DOHH2 (cell line): Measurements from ENCODE around the gene SLC26A2.

Experiments
- H3F3A ChIP-seq: fragments of 200-600 bp; sonication (generic), shearing (Covaris generic); 2 replicates; pipeline ENCODE4 v1.6.0; 2016; ENCODE audit warnings: antibody characterized with exemption, mild to moderate bottlenecking; ENCODE audit not compliant: control insufficient read depth, insufficient read depth
- H3K27ac ChIP-seq: fragments of 200-600 bp; sonication (generic); 2 replicates; pipeline ENCODE4 v1.5.1; 2014; ENCODE audit warnings: low read depth, mild to moderate bottlenecking, low read length, moderate library complexity
- H3K27me3 ChIP-seq: fragments of 200-600 bp; sonication (generic); 2 replicates; pipeline ENCODE4 v1.6.1; 2014; ENCODE audit warnings: mild to moderate bottlenecking, low read length, mixed read lengths; ENCODE audit not compliant: control insufficient read depth
- H3K36me3 ChIP-seq: fragments of 200-600 bp; sonication (generic); 2 replicates; pipeline ENCODE4 v1.6.1; 2014; ENCODE audit warnings: mild to moderate bottlenecking, low read length, moderate library complexity, mixed read lengths; ENCODE audit not compliant: control insufficient read depth
- H3K4me1 ChIP-seq: fragments of 200-600 bp; sonication (generic); 2 replicates; pipeline ENCODE4 v1.6.1; 2014; ENCODE audit warnings: mild to moderate bottlenecking, low read length, mixed read lengths; ENCODE audit not compliant: control insufficient read depth
- H3K4me2 ChIP-seq: fragments of 200-600 bp; sonication (generic); 2 replicates; pipeline ENCODE4 v1.6.0; 2014; ENCODE audit warnings: mild to moderate bottlenecking, low read length, moderate library complexity
- H3K4me3 ChIP-seq: fragments of 200-600 bp; sonication (generic); 2 replicates; pipeline ENCODE4 v1.5.1; 2014; ENCODE audit warnings: mild to moderate bottlenecking, low read length, mixed read lengths
- H3K79me2 ChIP-seq: fragments of 200-600 bp; sonication (generic); 2 replicates; pipeline ENCODE4 v1.6.1; 2014; ENCODE audit warnings: mild to moderate bottlenecking, low read length, mixed read lengths; ENCODE audit not compliant: control insufficient read depth
- H3K9me2 ChIP-seq: fragments of 200-600 bp; sonication (generic); replicated peaks from 2 replicates; pipeline ENCODE4 v1.6.1; 2014; ENCODE audit warnings: mild to moderate bottlenecking, low read length, mixed read lengths; ENCODE audit not compliant: control insufficient read depth
- H3K9me3 ChIP-seq: fragments of 200-600 bp; sonication (generic); 2 replicates; pipeline ENCODE4 v1.6.1; 2014; ENCODE audit warnings: antibody characterized with exemption, low read length, mixed read lengths; ENCODE audit not compliant: control insufficient read depth, insufficient read depth
- H4K20me1 ChIP-seq: fragments of 200-600 bp; sonication (generic); 2 replicates; pipeline ENCODE4 v1.6.0; 2014; ENCODE audit warnings: low read depth, mild to moderate bottlenecking, antibody characterized with exemption, low read length, moderate library complexity; ENCODE audit not compliant: control insufficient read depth, insufficient read depth
- CTCF ChIP-seq: fragments of 200-600 bp; sonication (generic); IDR thresholded peaks from one replicate; pipeline ENCODE4 v1.5.1; 2014; ENCODE audit warnings: antibody characterized with exemption, mild to moderate bottlenecking, low read depth, low read length; ENCODE audit not compliant: poor library complexity, severe bottlenecking
- EZH2phosphoT487 ChIP-seq: fragments of 200-600 bp; sonication (generic); IDR thresholded peaks from 2 replicates; pipeline ENCODE4 v1.6.1; 2017; ENCODE audit warnings: borderline replicate concordance, mild to moderate bottlenecking, antibody characterized with exemption, low read length, moderate library complexity, mixed read lengths

SLC26A2 gene

GRCh38 chr5:149938279-149938678 is 22.3 kb upstream of the SLC26A2 start:
- Histone ChIP-seq H4K20me1 (no peaks in the 10 kb centered on the region), H3K4me2 (no peak overlapping the region), H3K4me3 (no peak overlapping the region), H3K9me2 (no peaks in the 10 kb centered on the region), H3K4me1 (no peaks in the 10 kb centered on the region), H3K9me3 (no peaks in the 10 kb centered on the region), H3K27ac (no peak overlapping the region), H3K27me3 (peaks cover 33% of the 10 kb centered on the region), H3K36me3 (no peaks in the 10 kb centered on the region), H3F3A (no peaks in the 10 kb centered on the region), H3K79me2 (no peaks in the 10 kb centered on the region)
- TF ChIP-seq EZH2phosphoT487 (no peak), CTCF (no peak)

- Histone ChIP-seq H3K9me3 (no peaks in the 10 kb centered on the region), H3K79me2 (no peaks in the 10 kb centered on the region), H4K20me1 (no peaks in the 10 kb centered on the region), H3K4me2 (no peak overlapping the region), H3K36me3 (no peaks in the 10 kb centered on the region), H3K4me3 (no peak overlapping the region), H3K9me2 (no peaks in the 10 kb centered on the region), H3K27ac (no peak overlapping the region), H3F3A (no peaks in the 10 kb centered on the region), H3K27me3 (peaks cover 32% of the 10 kb centered on the region), H3K4me1 (no peaks in the 10 kb centered on the region)
- TF ChIP-seq EZH2phosphoT487 (no peak), CTCF (no peak)
Measured at GRCh38 chr5:149938791-149939358, 21.7 kb upstream of the SLC26A2 start.

GRCh38 chr5:149939546-149939945 is 21.0 kb upstream of the SLC26A2 start:
- Histone ChIP-seq H4K20me1 (no peaks in the 10 kb centered on the region), H3K4me3 (no peak overlapping the region), H3K36me3 (no peaks in the 10 kb centered on the region), H3F3A (no peaks in the 10 kb centered on the region), H3K4me1 (no peaks in the 10 kb centered on the region), H3K27me3 (peaks cover 29% of the 10 kb centered on the region), H3K27ac (no peak overlapping the region), H3K79me2 (no peaks in the 10 kb centered on the region), H3K9me2 (no peaks in the 10 kb centered on the region), H3K4me2 (no peak overlapping the region), H3K9me3 (no peaks in the 10 kb centered on the region)
- TF ChIP-seq CTCF (no peak), EZH2phosphoT487 (no peak)
